Measurements from ENCODE around the gene KNDC1. TPM values are rescaled to one million over a fixed set of nuclear protein-coding genes. Genes with fewer than 3 reads are reported as not detected.

Gene KNDC1
- total RNA-seq, 1 experiment from 2014 or later, result 15.7 TPM

DNA sequence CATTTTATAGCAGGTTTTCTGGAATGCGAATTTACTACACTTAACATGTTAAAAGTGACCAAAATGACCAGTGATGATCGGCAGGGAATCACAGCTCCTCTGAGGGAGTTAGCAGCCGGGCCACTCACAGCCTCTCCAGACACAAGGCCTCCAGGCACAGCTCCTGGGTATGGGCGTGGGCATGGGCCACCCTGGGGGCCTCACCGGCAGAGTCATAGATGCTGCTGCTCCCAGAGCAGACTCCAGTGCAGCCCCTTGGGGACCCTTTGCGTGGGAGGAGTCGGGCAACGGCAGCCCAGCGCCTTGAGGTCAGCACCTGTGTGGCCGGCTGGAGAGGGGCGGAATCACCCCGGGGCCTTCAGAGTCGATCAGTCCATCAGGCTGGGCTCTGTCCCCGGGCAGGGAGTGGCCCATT is 8.6 kb downstream of the KNDC1 start:
- H3K27me3 ChIP-seq (ENCODE audit: insufficient read depth, low read length), result no peaks in the 10 kb centered on the region
- no peaks in the 10 kb centered on the region for H3K4me1 ChIP-seq (ENCODE audit: insufficient read depth, low read length)
- no peak overlapping the region for H3K9ac ChIP-seq (ENCODE audit: extremely low read depth, insufficient read length, low read length)
- WGBS (ENCODE audit: extremely low coverage, insufficient read length, low lambda C conversion rate), result no CpG with 5 or more reads among the region's 14 CpGs
- H2AFZ ChIP-seq (ENCODE audit: low read length), result no peak overlapping the region
- H3K27ac ChIP-seq (ENCODE audit: insufficient read length, low read depth, low read length), result no peak overlapping the region
- TF ChIP-seq, protein P1, sequence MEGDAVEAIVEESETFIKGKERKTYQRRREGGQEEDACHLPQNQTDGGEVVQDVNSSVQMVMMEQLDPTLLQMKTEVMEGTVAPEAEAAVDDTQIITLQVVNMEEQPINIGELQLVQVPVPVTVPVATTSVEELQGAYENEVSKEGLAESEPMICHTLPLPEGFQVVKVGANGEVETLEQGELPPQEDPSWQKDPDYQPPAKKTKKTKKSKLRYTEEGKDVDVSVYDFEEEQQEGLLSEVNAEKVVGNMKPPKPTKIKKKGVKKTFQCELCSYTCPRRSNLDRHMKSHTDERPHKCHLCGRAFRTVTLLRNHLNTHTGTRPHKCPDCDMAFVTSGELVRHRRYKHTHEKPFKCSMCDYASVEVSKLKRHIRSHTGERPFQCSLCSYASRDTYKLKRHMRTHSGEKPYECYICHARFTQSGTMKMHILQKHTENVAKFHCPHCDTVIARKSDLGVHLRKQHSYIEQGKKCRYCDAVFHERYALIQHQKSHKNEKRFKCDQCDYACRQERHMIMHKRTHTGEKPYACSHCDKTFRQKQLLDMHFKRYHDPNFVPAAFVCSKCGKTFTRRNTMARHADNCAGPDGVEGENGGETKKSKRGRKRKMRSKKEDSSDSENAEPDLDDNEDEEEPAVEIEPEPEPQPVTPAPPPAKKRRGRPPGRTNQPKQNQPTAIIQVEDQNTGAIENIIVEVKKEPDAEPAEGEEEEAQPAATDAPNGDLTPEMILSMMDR (conservative IDR thresholded peaks at IDR 0.05), result no peak
- no peaks in the 10 kb centered on the region for H3K23me2 ChIP-seq (ENCODE audit: insufficient read length, low read depth, low read length, poor library complexity, severe bottlenecking)
- H3K4me2 ChIP-seq (ENCODE audit: insufficient read depth, insufficient read length, low read length), result no peak overlapping the region
- Mint-ChIP-seq H3K36me3 (ENCODE audit: insufficient read depth in 1 of 3, low read depth in 3 of 3) (peaks cover 8 to 43% (median 30%) of the 10 kb centered on the region in 3 experiments; a peak in 6 of 7 replicates), H3K4me1 (peaks cover 4 to 5% of the 10 kb centered on the region in 2 experiments; a peak in 3 of 4 replicates), H3K27me3 (ENCODE audit: low read depth) (no peaks in the 10 kb centered on the region), H3K9me3 (no peaks in the 10 kb centered on the region), H3K4me3 (no peak overlapping the region), H3K27ac (no peak overlapping the region)
- H3K9me3 ChIP-seq (ENCODE audit: control insufficient read depth, low read depth, low read length), result no peaks in the 10 kb centered on the region
- DNase-seq, result peak; percentile 13
- H3K56ac ChIP-seq (ENCODE audit: insufficient read length, low read depth, low read length), result no peak overlapping the region
- no peak overlapping the region for H3T11ph ChIP-seq (ENCODE audit: low read length)
- H3K18ac ChIP-seq (ENCODE audit: insufficient read length, low read depth, low read length), result no peak overlapping the region
- H2AK5ac ChIP-seq (ENCODE audit: insufficient read length, low read length), result no peak overlapping the region
- no peak overlapping the region for H3K14ac ChIP-seq (ENCODE audit: insufficient read depth, low read length)
- H4K20me1 ChIP-seq (ENCODE audit: control insufficient read depth, insufficient read depth, insufficient read length), result peaks cover 4% of the 10 kb centered on the region
- H3K4ac ChIP-seq (ENCODE audit: low read depth, low read length), result no peak overlapping the region
- H4K5ac ChIP-seq (ENCODE audit: insufficient read length, low read depth, low read length), result no peak overlapping the region
- H2BK12ac ChIP-seq (ENCODE audit: insufficient read length, low read depth, low read length), result no peak overlapping the region
- H2BK20ac ChIP-seq (ENCODE audit: low read depth, low read length, poor library complexity, severe bottlenecking), result no peak overlapping the region
- H4K91ac ChIP-seq (ENCODE audit: insufficient read length, low read depth, low read length), result no peak overlapping the region
- no peak overlapping the region for H2BK5ac ChIP-seq (ENCODE audit: insufficient read length, low read length)
- H3K79me1 ChIP-seq (ENCODE audit: insufficient read depth, low read depth, low read length, poor library complexity, severe bottlenecking), result no peaks in the 10 kb centered on the region
- H3K23ac ChIP-seq (ENCODE audit: insufficient read length, low read depth, low read length), result no peak overlapping the region
- H4K8ac ChIP-seq (replicated peaks; ENCODE audit: insufficient read length, low read depth, low read length), result no peak overlapping the region
- no peak overlapping the region for H2BK15ac ChIP-seq (ENCODE audit: low read depth, low read length)
- H2BK120ac ChIP-seq (ENCODE audit: low read depth, low read length, poor library complexity, severe bottlenecking), result no peak overlapping the region
- H3K79me2 ChIP-seq (ENCODE audit: insufficient read depth, low read length), result no peaks in the 10 kb centered on the region

All from H9 (cell line).